GM11168 (cell line): ENCODE data around the gene ATXN7L1.

Experiments
- in situ Hi-C: fragments of 300-500 bp; cut with MboI; formaldehyde crosslinking; loops from one replicate; pipeline ENCODE4 v1.12.0; 2022; ENCODE audit warnings: low sequenced_read_pairs; ENCODE audit not compliant: unreplicated experiment

Gene ATXN7L1

DNA sequence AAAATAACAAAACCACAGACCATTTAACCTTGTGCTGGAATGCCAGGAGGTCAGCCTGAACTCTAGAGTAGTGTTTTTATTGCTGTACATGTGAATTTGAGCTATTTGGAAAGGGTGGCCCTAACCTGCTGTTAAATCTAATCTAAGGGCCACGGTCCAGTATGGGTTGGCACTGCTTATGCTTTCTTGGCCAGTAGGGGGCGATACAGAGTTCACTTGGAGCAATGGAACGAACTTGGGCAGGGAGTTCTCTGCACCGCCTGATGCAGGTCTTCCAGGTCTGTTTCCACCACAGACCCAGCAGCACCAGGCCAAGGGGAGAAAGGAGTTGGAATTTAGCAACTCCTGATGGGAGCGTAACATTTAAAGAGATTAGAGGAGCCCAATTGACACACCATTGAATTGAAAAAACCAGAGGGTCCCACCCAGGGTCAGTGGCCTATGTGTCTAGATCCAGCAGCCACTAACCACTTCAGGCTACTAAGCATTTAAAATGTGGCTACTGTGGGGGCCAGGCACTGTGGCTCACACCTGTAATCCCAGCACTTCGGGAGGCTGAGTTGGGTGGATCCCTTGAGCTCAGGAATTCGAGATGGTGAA is 219.4 kb downstream of the ATXN7L1 start:
- in situ Hi-C loops = no loop called here

DNA sequence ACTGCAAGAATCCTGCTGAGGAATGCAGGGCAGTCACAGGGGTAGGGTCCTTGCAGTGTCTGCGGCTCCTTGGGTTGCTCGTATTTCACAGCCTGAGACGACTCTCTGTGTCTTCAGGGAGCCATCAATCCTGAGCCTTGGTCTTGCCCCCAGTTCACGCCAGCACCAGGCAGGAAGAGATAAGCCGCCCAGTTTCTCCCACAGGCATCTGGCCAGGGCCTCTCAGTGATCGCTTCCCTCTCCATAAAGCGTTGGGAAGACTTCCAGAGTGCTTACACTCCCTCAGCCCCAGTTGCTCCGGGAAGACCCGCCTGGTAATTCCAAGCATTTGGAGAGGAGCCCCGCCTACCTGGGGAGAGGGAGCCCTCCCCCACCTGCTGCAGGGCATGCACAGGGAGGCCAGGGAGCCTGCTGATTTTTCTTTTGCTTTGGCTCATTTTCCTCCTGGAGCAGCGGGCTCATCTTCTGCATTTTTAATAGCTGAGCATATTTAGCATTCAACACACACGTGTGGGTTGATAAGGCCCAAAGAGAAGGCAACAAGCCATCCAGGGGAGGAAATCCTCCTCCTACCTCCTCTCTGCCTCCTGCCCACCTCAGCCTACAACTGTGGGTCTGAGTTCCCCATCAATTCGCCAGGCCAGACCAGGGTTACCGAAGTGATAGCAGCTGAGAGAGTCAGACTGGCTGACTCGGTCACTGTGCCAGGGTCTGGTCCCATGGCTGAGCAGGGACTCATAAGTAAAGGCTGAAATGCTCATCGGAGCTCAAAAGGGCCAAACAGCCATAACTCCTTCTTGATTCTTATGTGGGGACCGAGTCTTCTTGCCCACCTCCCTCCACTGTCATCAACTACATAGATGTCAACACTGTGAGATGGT is 220.7 kb downstream of the ATXN7L1 start:
- in situ Hi-C loops = no loop called here

DNA sequence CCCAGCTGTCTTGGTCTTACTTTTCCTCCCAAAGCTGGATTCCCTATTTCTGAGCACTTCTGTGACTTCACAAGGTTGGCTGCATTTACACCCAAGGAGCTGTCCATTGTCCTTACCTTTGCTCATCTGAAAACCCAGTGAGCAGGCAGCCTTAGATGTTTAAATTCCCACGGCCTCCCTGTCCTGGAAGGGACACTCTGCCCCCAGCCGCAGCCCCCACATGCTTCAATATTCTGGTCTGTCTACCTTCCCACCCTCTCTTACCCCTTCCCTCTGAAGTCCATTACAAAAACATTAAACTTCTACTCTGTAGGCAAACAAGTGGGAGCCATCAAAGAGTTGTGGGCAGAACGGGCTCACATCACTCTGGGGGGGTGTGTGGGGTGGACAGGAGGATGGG is 221.3 kb downstream of the ATXN7L1 start:
- in situ Hi-C loops = no loop called here

DNA sequence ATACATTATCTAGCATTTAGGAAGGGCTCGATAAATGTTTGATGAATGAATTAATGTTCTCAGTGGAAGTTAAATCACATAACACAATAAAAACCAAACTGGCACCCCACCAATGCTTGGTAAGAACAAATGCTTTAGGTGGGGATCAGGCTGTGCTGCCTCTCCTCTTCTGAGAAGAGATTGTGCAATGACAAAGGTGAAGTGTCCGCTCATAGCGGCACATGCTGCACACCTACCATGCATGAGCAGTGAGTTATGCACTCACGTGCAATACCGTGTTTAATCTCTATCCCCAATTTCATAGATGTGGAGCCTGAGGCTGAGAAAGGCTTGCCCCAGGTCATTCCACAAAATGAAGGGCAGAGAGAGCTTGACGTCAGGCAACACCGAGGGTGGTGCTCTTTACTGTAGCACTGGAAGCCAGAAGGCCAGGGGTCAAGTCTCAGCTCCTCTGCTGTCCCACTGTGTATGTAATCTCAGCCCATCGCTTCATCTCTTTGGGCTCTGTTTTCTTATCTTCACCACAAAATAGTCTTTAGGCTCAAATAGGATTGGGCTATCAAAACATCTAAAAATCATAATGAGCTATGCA is 222.2 kb downstream of the ATXN7L1 start:
- in situ Hi-C loops = no loop called here

DNA sequence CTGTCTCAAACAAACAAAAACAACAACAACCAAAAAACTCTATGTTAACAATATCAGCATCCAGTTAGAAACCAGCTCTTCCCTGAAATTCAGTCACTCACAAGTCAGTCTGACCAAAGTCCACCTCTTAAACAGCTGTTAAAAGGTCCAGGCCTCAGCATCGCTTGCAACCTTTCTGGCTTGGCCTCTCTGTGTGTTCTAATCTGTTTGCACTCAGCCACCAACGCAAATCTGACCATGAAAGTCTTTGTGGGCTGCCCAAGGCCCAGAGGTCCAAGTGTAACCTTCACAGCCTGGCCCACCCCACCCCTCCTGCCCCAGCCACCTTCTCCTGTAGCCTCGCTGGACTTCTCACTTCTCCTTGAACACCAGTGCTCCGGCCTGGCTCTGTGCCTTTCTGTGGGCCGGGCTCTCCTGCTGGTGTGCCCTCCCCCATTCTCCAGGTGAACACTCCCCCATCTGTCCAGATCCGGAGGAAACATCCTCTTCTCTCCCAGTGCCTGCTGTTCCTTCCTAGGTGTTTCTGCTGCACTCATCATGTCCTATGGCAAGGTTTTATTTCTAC is 222.9 kb downstream of the ATXN7L1 start:
- in situ Hi-C loops = no loop called here

DNA sequence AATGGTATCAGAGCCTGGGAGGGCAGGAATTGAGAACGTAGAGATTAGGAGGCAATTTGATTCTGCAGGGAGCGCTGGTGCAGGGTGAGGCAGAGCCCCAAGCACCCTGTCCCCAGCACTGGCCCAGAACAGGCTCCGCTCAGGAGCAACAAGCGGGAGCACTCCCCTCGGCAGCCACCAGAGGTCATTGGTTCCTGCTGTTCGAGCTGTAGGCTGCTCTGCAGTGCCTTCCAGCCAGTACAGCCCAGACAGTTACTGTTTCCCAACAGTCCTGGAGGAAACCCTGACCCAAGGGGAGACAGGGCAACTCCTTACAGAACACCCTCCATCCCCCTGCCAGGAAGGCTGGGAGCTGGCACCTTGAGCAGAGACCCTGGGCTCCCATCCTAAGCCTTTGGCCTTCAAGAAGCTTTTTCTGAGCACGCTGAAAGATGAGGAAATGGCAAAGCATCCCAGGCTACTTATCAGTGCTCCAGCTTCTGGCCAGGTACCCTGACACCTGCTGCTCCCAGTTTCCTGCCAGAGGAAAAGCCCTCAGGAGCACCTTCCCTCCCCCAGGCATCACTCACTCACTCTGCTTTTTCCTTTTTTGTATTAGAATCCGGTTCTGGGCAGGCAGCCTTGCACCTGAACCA is 223.9 kb downstream of the ATXN7L1 start:
- in situ Hi-C loops = no loop called here

DNA sequence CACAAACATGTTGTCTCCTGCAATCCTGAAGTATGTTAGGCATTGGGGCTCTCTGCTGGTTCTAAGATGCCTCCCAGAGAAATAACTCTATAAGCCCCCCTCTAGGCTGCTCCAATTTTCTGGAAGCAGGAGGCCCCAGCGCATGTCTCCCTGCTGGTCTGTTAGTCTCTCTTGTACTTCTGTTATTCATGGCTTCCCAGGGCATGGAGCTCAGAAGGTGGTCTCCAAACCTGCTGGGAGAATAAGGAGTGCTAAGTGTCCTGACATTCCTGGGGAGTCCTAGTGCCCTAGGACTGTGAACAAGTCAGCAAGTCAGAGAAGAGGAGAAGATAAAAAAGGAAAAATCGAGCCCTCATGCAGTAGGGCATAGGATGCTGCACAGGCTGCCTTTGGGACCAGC is 224.6 kb downstream of the ATXN7L1 start:
- in situ Hi-C loops = no loop called here

DNA sequence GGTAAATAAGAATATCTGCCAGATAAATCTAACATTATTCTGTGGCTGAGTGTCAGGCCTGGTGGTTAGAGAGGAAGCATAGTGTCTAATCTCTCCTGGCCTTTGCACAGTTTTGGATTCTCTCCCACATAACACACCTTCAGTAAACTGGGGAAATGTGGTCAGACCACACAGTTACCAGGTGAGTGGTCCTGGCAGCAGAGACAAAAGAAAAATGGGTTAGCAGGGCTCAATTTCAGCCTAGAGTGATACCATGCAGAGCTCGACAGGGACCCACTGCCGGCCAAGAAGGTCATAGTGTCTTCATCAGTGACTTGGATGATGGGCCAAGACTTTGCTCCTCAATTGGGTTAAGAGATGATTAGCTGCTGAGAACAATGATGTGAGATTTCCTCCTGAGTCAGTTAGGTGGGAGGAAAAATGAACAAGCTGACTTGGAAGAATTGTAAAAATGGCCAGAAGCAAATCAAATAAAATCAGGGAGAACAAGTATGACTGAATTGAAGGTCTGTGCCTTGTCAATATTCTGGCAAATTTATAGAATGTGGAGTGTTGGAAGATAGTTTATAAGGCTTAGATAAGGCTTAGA is 225.9 kb downstream of the ATXN7L1 start:
- in situ Hi-C loops = no loop called here

DNA sequence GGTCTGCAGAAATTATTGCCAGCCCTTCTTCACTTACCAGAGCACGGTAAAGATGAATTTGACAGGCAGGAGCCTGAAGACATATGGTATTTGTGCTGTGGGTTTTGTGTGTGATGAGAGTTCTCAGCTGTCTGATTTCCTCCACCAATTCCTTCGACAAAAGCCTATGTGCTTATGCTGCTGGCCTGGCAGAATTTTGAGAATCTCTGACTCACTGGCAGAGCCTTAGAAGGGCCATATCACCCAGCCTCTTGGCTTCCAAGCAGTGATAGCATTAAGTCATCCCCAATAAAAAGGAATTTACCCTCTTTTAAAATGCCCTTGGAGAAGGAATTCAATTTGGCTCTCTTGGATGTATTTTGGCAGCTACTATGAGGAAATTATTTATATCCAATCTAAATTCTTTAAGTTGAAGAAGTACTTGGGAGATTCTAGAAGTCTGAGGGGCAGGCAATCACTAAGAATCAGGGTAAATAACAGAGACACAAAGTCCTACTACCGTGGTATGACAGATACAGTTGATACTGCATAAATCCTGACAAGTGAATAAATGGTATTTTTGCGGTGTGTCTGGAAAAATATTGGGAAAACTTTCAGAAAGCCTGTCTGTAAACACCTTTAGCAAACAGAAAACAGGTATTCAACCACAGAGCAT is 226.5 kb downstream of the ATXN7L1 start:
- in situ Hi-C loops = no loop called here

DNA sequence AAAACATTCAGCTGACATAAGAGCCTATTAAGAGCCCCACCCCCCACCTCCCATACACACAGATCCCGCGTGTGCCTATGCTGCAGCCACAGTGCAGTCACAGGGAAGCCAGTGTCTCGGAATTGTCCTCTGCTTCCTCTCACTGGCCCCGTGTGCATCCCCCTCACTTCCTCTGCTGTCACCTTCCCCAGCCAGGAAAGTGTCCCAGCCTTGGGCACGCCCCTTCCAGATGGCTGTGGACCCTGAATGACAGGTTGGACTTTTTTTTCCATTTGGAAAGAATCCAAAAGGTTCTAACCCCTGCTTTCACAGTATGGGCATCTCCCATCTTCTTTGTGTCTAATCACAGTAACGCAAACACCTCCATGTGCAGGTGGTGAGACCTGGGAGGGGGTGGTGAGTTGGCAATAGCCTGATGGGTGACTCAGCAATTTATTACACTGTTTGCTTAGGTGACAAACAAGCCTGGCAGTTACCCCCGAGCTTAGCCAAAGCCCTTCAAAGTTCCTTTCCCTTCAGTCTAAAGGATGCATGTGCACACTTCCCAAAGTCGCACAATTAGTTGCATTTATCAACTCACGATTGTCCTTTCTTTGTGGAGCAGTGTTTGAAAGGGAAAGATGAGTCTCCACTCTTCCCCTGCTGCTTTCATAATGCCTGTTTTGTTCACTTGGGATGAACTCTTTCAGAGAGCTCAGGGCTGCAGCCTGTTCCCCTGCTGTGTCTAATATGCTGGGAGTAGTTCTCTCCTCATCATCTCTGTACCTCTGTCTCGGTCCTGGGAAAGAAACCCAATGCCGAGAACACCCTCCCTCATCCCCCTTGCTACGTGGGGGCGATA is 227.6 kb downstream of the ATXN7L1 start:
- in situ Hi-C loops = no loop called here

DNA sequence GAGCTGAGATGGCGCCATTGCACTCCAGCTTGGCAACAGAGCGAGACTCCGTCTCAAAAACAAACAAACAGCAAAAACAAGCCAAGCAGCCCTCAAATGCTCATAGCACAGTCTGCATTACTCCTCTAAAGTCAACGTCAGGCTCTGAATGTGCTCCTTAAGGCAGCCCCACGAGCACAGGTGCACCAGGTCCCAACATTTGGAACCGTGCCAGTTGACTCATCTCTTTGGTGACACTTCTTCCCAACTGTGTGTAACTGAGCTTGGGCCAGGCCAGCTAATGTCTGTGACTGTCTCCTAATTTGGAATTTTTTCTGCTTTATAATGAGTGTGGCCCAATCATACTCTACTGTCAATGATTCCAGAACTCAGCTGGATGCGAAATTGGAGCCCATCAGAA is 228.8 kb downstream of the ATXN7L1 start:
- in situ Hi-C loops = no loop called here

DNA sequence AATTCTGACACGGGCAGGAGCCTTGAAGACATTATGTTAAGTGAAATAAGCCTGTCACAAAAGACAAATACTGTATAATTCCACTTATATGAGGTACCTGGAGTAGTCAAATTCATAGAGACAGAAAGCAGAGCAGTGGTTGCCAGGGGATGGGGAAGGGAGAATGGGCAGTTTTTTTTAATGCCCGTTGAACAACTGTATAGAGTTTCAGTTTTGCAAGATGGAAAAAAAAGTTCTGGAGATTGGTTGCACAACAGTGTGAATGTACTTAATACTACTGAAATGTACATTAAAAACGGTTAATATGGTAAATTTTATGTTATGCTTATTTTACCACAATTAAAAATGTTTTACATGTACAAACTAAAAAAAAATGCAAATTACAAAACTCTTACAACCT is 231.5 kb downstream of the ATXN7L1 start:
- in situ Hi-C loops = no loop called here

DNA sequence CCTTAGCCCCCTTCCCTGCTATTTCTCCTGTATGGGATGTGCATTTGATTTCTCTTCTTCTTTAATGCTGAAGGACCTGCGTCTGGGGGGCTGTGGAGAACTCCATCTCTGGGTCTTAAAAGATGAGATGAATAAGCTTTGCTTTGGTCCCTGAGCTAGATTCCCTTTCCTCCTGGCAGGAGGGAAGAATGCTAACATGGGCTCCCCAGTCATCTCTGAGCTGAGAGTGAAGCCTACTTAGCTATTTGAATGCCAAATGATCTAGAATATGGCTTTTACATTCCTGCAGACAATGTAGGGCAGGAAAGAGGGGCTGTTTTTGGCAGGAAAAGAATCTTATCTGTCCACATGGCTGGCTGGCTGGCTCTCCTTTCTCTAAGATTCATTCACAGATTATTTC is 232.5 kb downstream of the ATXN7L1 start:
- in situ Hi-C loops = no loop called here

DNA sequence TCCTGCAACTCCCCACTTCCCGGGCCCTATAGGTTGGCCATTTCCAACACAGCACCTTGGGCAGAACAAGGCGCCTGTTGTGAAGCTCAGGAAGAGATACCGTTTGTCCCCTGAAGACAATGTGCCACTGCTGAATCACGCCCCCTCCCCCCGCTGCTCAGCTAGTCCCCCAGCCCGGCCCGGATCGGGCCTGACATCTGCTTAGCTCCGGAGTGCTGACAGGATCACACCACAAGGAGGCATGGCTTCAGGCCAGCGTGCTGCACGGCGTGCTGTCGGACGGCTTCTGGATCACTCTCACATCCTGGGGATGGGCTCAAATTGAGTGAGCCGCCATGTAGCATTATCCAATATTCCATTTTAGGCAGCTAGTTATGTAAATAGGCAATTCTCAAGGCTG is 233.0 kb downstream of the ATXN7L1 start:
- in situ Hi-C loops = no loop called here

DNA sequence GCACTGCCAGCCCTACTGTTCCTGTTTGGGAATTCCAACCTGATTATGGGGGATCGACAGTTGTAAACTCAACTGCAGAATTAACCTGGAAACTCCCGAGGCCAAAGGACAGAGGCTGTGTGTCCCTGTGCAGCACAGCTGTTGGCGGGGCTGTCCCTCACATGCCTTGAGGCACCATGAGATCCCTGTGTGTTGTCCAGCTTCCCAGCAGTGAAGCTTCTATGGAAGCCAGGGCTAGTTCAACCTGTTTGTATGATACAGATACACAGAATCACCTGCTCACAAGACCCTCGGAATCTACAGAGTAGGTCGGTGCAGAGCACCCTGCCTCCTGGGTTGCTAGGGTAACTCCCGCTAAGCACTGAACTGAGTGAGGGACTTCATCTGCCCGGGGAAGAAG is 234.1 kb downstream of the ATXN7L1 start:
- in situ Hi-C loops = no loop called here

DNA sequence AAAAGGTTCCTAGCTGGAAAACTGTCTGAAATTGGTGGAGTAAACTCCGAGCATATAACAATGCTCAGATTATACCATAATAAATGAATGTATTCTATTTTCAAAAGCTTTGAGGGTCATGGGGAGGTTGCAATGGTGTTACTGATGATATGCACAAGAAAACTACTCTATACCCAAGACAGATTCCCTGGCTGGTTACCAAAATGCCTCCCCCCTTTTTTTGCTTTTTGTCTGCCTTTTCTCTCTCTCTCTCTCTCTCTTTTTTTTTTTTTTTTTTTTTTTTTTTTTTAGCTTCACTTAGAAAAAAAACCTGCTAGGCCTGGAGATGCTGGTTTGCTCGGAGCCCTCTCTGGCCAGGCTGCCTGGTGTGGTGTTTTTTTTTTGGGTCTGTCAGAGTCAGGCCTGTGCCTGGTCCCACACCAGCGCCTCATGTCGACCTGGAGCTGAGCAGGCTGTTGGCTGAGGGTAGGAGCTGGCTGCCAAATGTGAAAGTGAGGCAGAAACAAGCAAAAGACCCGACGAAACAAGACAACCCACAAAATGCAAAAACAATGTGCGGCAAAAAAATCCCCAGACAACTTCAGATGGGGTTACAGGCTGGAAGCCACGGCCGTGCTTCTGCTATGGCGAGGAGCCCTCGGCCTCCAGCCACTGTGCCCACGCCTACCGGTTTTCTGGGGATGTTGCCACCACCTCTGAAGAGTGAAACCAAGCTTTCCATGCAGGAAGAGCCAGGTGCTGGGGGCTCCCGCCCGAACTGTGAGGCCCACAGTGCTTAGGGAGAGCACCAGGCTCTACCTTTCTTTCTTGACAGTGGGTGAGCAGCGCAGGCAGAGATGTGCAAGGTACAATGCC is 235.2 kb downstream of the ATXN7L1 start:
- in situ Hi-C loops = no loop called here

DNA sequence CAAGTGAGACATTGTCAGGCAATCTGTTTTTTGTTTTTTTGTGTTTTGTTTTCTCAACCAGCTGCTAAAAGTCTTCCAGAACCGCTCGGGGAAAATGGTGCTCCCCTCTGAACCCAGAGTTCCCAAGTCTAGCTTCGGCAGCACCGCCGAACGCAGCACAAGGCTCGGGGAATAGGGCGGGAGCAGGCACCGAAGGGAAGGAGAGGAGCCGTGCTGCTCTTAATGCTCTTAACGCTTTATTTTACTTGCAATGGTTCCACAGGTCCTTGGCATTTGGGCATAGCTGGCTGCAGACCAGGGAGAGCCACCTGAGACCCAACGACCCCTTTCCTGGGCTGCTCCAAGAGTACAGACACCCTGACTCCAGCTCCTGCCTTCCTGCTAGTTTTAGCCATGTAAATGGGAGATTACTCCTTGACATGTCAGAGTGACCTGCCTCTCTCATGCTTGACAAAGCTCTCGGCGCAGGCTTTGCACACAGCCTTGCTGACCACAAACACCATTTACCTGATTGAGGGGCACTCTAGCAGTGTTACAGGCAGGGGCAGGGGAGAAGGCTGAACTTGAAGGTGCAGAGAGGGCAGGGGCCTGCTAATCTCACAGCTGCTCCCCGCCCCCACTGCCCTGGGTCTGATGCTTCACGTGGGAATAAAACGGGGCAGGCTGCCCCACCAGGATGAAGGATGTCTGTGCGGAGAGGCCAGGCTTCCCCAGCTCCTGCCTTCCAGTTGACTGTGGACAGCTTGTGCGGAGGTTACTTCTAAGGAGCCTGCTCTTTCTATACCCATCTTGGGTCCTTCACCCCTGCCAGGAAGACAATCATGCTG is 236.5 kb downstream of the ATXN7L1 start:
- in situ Hi-C loops = no loop called here
